ENCODE measurements around the gene TMEM178B.

DNA sequence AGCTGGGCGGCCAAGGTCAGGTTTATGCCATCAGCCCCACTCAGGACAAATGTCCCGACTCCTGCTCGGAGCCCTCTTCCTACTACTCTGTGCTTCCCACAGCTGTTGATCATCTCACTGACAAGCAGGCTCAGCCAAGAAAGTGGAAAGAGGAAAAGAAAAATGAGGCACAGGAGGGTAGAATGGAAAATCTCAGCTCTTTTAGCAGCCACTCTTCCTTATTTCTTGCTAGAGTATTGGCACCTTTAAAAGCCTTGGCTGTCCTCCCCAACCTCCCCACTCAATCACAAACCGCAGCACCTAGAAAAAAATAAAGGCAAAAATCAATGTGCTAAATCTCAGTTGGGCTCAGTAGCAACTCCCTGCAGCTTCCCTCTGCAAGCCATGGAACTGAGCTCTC lies 442.1 kb downstream of the TMEM178B start:
- no peak for TF ChIP-seq EP300 (IDR thresholded peaks at IDR 0.05)
- TF ChIP-seq CTCF (IDR thresholded peaks at IDR 0.05) = no peak

Data from ovary (tissue), 3 donors.